ENCODE data around the gene UTP25. TPM values are rescaled to one million over a fixed set of nuclear protein-coding genes. Genes with fewer than 3 reads are reported as not detected.

UTP25 gene
- total and polyA plus RNA-seq, 2 of the 4 experiments (the other 2 are of a cell fraction) = 7.1 to 17.4 TPM

DNA sequence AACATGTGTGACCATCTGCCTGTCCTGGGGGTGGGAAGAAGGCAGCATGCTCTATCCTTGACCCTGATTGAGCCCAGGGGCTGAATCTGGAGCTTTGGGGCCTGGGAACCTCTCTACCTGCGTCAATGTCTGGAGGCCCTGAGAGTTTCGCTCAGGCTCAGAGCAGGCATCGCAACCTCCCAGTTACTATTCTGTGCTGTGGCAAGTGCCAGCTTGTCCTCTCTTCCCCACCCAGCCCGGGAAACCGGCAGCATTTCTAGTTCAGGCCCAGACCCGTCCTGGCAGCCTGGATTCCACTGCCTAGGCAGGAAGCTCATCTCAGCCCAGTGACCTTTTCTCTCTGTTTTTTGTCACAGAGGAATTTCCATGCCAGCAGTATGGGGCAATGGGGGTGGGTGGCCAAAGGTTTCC, 11.8 kb upstream of the UTP25 start:
- Histone ChIP-seq H4K8ac (ENCODE audit: low read depth in 2 of 2, low read length in 2 of 2) (peak overlapping the region in 1 of 2 experiments; percentile 88; a peak in 2 of 4 replicates), H2AFZ (replicated peaks; ENCODE audit: low read length, poor library complexity) (peak overlapping the region; percentile 58), H2BK15ac (ENCODE audit: low read depth, low read length) (no peak overlapping the region), H3K4ac (ENCODE audit: low read depth, low read length) (no peak overlapping the region), H3K9ac (ENCODE audit: low read depth, low read length) (no peak overlapping the region), H3K4me3 (ENCODE audit: insufficient read depth, low read depth, low read length) (no peak overlapping the region), H3K27ac (ENCODE audit: insufficient read depth, low read length) (no peak overlapping the region), H2AK9ac (replicated peaks; ENCODE audit: low read depth, low read length, poor library complexity) (no peak overlapping the region), H3K23ac (ENCODE audit: low read depth, low read length) (no peak overlapping the region), H2AK5ac (ENCODE audit: low read depth, low read length) (no peak overlapping the region), H3K27me3 (ENCODE audit: control insufficient read depth, insufficient read depth, low read length) (no peaks in the 10 kb centered on the region), H3K56ac (ENCODE audit: extremely low read depth, insufficient read depth, low read length) (no peak overlapping the region), H3K79me1 (ENCODE audit: low read depth in 1 of 2, low read length in 2 of 2) (no peaks in the 10 kb centered on the region), H3K36me3 (ENCODE audit: control insufficient read depth, insufficient read depth, low read length) (no peaks in the 10 kb centered on the region), H2BK5ac (ENCODE audit: low read depth, low read length, poor library complexity, severe bottlenecking) (no peak overlapping the region), H2BK120ac (ENCODE audit: low read depth, low read length) (no peak overlapping the region), H3K9me1 (ENCODE audit: insufficient read depth, low read length) (no peaks in the 10 kb centered on the region), H3K14ac (replicated peaks; ENCODE audit: low read depth, low read length) (no peak overlapping the region; the same call in 1 of the 2 replicates), H3K18ac (ENCODE audit: low read depth, low read length) (no peak overlapping the region), H4K5ac (ENCODE audit: low read depth, low read length) (no peak overlapping the region), H3K4me1 (ENCODE audit: control insufficient read depth, insufficient read depth, low read length) (no peaks in the 10 kb centered on the region), H4K91ac (ENCODE audit: insufficient read depth, low read depth, low read length) (no peak overlapping the region; the same call in 1 of the 2 replicates), H3K4me2 (ENCODE audit: low read depth, low read length) (no peak overlapping the region), H2BK20ac (ENCODE audit: low read depth, low read length) (no peak overlapping the region), H3K9me3 (ENCODE audit: control insufficient read depth, insufficient read depth, low read length) (no peaks in the 10 kb centered on the region), H4K20me1 (ENCODE audit: insufficient read depth, low read length) (no peaks in the 10 kb centered on the region)
- BruUV-seq (replicated peaks) = no TSS peak
- POLR2A ChIA-PET (ENCODE audit: unreplicated experiment) = no interaction called here
- DNase-seq (no peak), ATAC-seq (ENCODE audit: low read depth) (no peak)
- in situ Hi-C loops (cut with MboI; ENCODE audit: low sequenced_read_pairs) = no loop called here
- WGBS, 2 experiments (ENCODE audit: extremely low coverage in 2 of 2, insufficient read length in 1 of 2) = 87% methylated on average over 3 of the region's 6 CpGs; no CpG with 5 or more reads in 1 of the 2 experiments
- dilution Hi-C loops (cut with HindIII; ENCODE audit: low sequenced_read_pairs, unreplicated experiment) = loop anchor here (25.0 kb wide), 1 partner anchor 171 kb away; no protein-coding TSS in a partner anchor
- TF ChIP-seq RFX5 (IDR thresholded peaks at IDR 0.05; ENCODE audit: low read depth, low read length) (no peak), MAZ (IDR thresholded peaks at IDR 0.05; ENCODE audit: borderline replicate concordance, low read depth, low read length) (no peak), FOS (IDR thresholded peaks at IDR 0.05; ENCODE audit: low read depth, low read length) (no peak), RAD21 (IDR thresholded peaks at IDR 0.05; ENCODE audit: low read length) (no peak), MAFK (IDR thresholded peaks at IDR 0.05; ENCODE audit: low read depth, low read length) (no peak), RCOR1 (IDR thresholded peaks at IDR 0.05; ENCODE audit: insufficient replicate concordance, low read length) (no peak), NFE2L2 (IDR thresholded peaks at IDR 0.05; ENCODE audit: low read depth, low read length) (no peak), CEBPB (IDR thresholded peaks at IDR 0.05; ENCODE audit: low read depth, low read length) (no peak), ELK1 (IDR thresholded peaks at IDR 0.05; ENCODE audit: borderline replicate concordance, low read depth, low read length) (no peak), CHD1 (IDR thresholded peaks at IDR 0.05; ENCODE audit: low read depth, low read length) (no peak), BHLHE40 (IDR thresholded peaks at IDR 0.05; ENCODE audit: low read depth, low read length) (no peak), MXI1 (IDR thresholded peaks at IDR 0.05; ENCODE audit: borderline replicate concordance, low read depth, low read length) (no peak), POLR2A (IDR thresholded peaks at IDR 0.05; ENCODE audit: low read depth, low read length) (no peak), SMC3 (IDR thresholded peaks at IDR 0.05; ENCODE audit: low read depth, low read length) (no peak)
- TF ChIP-seq, protein P1, sequence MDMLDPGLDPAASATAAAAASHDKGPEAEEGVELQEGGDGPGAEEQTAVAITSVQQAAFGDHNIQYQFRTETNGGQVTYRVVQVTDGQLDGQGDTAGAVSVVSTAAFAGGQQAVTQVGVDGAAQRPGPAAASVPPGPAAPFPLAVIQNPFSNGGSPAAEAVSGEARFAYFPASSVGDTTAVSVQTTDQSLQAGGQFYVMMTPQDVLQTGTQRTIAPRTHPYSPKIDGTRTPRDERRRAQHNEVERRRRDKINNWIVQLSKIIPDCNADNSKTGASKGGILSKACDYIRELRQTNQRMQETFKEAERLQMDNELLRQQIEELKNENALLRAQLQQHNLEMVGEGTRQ (IDR thresholded peaks at IDR 0.05; ENCODE audit: low read depth, low read length) = no peak
- TF ChIP-seq, protein P2, sequence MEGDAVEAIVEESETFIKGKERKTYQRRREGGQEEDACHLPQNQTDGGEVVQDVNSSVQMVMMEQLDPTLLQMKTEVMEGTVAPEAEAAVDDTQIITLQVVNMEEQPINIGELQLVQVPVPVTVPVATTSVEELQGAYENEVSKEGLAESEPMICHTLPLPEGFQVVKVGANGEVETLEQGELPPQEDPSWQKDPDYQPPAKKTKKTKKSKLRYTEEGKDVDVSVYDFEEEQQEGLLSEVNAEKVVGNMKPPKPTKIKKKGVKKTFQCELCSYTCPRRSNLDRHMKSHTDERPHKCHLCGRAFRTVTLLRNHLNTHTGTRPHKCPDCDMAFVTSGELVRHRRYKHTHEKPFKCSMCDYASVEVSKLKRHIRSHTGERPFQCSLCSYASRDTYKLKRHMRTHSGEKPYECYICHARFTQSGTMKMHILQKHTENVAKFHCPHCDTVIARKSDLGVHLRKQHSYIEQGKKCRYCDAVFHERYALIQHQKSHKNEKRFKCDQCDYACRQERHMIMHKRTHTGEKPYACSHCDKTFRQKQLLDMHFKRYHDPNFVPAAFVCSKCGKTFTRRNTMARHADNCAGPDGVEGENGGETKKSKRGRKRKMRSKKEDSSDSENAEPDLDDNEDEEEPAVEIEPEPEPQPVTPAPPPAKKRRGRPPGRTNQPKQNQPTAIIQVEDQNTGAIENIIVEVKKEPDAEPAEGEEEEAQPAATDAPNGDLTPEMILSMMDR (conservative IDR thresholded peaks at IDR 0.05; ENCODE audit: low read depth, low read length) = no peak
- CTCF ChIA-PET = no interaction called here
- intact Hi-C loops (cut with micrococcal nuclease) = no loop called here
